Measurements from ENCODE around the gene CD86. TPM values are rescaled to one million over a fixed set of nuclear protein-coding genes. Genes with fewer than 3 reads are reported as not detected.

CD86 gene
- total RNA-seq, 1 donor: not detected

- no peaks in the 10 kb centered on the region for H3K4me1 ChIP-seq (ENCODE audit: insufficient read depth, low read length)
- DNase-seq (ENCODE audit: insufficient read length, low spot score, missing footprints): peak; percentile 58
- H3K27ac ChIP-seq (ENCODE audit: low read depth, low read length): no peak overlapping the region
- H4K20me1 ChIP-seq (ENCODE audit: insufficient read depth, low read length): no peaks in the 10 kb centered on the region
- H3K9me3 ChIP-seq (ENCODE audit: low read depth, low read length): no peaks in the 10 kb centered on the region
- H3K4me2 ChIP-seq (ENCODE audit: insufficient read depth, low read length): no peak overlapping the region
- TF ChIP-seq, protein P1, sequence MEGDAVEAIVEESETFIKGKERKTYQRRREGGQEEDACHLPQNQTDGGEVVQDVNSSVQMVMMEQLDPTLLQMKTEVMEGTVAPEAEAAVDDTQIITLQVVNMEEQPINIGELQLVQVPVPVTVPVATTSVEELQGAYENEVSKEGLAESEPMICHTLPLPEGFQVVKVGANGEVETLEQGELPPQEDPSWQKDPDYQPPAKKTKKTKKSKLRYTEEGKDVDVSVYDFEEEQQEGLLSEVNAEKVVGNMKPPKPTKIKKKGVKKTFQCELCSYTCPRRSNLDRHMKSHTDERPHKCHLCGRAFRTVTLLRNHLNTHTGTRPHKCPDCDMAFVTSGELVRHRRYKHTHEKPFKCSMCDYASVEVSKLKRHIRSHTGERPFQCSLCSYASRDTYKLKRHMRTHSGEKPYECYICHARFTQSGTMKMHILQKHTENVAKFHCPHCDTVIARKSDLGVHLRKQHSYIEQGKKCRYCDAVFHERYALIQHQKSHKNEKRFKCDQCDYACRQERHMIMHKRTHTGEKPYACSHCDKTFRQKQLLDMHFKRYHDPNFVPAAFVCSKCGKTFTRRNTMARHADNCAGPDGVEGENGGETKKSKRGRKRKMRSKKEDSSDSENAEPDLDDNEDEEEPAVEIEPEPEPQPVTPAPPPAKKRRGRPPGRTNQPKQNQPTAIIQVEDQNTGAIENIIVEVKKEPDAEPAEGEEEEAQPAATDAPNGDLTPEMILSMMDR (IDR thresholded peaks at IDR 0.05; ENCODE audit: extremely low read depth, low read depth, low read length): no peak
- H3K4me3 ChIP-seq (ENCODE audit: insufficient read depth, low read length): no peak overlapping the region
- no peaks in the 10 kb centered on the region for H3K36me3 ChIP-seq (ENCODE audit: insufficient read depth, low read length)
- no peaks in the 10 kb centered on the region for H3K79me2 ChIP-seq (ENCODE audit: insufficient read depth, low read length)
- H2AFZ ChIP-seq (ENCODE audit: low read length): no peak overlapping the region
- peaks cover 4% of the 10 kb centered on the region for H3K27me3 ChIP-seq (ENCODE audit: insufficient read depth, low read length)
Measured at GRCh38 chr3:122082357-122082756, 27.2 kb downstream of the CD86 start.

- Histone ChIP-seq H3K9me3 (ENCODE audit: low read depth, low read length) (no peaks in the 10 kb centered on the region), H3K4me2 (ENCODE audit: insufficient read depth, low read length) (no peak overlapping the region), H3K36me3 (ENCODE audit: insufficient read depth, low read length) (no peaks in the 10 kb centered on the region), H4K20me1 (ENCODE audit: insufficient read depth, low read length) (no peaks in the 10 kb centered on the region), H3K4me3 (ENCODE audit: insufficient read depth, low read length) (no peak overlapping the region), H3K27me3 (ENCODE audit: insufficient read depth, low read length) (no peaks in the 10 kb centered on the region), H2AFZ (ENCODE audit: low read length) (no peak overlapping the region), H3K27ac (ENCODE audit: low read depth, low read length) (no peak overlapping the region), H3K4me1 (ENCODE audit: insufficient read depth, low read length) (no peaks in the 10 kb centered on the region), H3K79me2 (ENCODE audit: insufficient read depth, low read length) (no peaks in the 10 kb centered on the region)
- TF ChIP-seq, protein P1 (IDR thresholded peaks at IDR 0.05; ENCODE audit: extremely low read depth, low read depth, low read length): no peak
- no peak for DNase-seq (ENCODE audit: insufficient read length, low spot score, missing footprints)
Measured at GRCh38 chr3:122084799-122085198, 29.6 kb downstream of the CD86 start.

- H3K9me3 ChIP-seq (ENCODE audit: low read depth, low read length): no peaks in the 10 kb centered on the region
- no peak overlapping the region for H3K4me2 ChIP-seq (ENCODE audit: insufficient read depth, low read length)
- no peaks in the 10 kb centered on the region for H3K36me3 ChIP-seq (ENCODE audit: insufficient read depth, low read length)
- H3K79me2 ChIP-seq (ENCODE audit: insufficient read depth, low read length): no peaks in the 10 kb centered on the region
- peak overlapping the region; percentile 6 for H2AFZ ChIP-seq (ENCODE audit: low read length)
- no peak overlapping the region for H3K4me3 ChIP-seq (ENCODE audit: insufficient read depth, low read length)
- DNase-seq (ENCODE audit: insufficient read length, low spot score, missing footprints): peak; percentile 29
- no peaks in the 10 kb centered on the region for H4K20me1 ChIP-seq (ENCODE audit: insufficient read depth, low read length)
- H3K4me1 ChIP-seq (ENCODE audit: insufficient read depth, low read length): no peaks in the 10 kb centered on the region
- H3K27me3 ChIP-seq (ENCODE audit: insufficient read depth, low read length): no peaks in the 10 kb centered on the region
- TF ChIP-seq, protein P1 (IDR thresholded peaks at IDR 0.05; ENCODE audit: extremely low read depth, low read depth, low read length): no peak
- no peak overlapping the region for H3K27ac ChIP-seq (ENCODE audit: low read depth, low read length)
Measured at GRCh38 chr3:122085673-122086072, 30.5 kb downstream of the CD86 start.

- Histone ChIP-seq H3K9me3 (ENCODE audit: low read depth, low read length) (no peaks in the 10 kb centered on the region), H3K27ac (ENCODE audit: low read depth, low read length) (no peak overlapping the region), H3K4me1 (ENCODE audit: insufficient read depth, low read length) (no peaks in the 10 kb centered on the region), H2AFZ (ENCODE audit: low read length) (no peak overlapping the region), H3K4me3 (ENCODE audit: insufficient read depth, low read length) (no peak overlapping the region), H3K79me2 (ENCODE audit: insufficient read depth, low read length) (no peaks in the 10 kb centered on the region), H3K4me2 (ENCODE audit: insufficient read depth, low read length) (no peak overlapping the region), H3K27me3 (ENCODE audit: insufficient read depth, low read length) (no peaks in the 10 kb centered on the region), H4K20me1 (ENCODE audit: insufficient read depth, low read length) (no peaks in the 10 kb centered on the region), H3K36me3 (ENCODE audit: insufficient read depth, low read length) (no peaks in the 10 kb centered on the region)
- no peak for DNase-seq (ENCODE audit: insufficient read length, low spot score, missing footprints)
- TF ChIP-seq, protein P1 (IDR thresholded peaks at IDR 0.05; ENCODE audit: extremely low read depth, low read depth, low read length): no peak
Measured at GRCh38 chr3:122088531-122088930, 33.4 kb downstream of the CD86 start.
